Omental fat pad (tissue), 4 donors: ENCODE data around the gene RAB11FIP3. TPM values are rescaled to one million over a fixed set of nuclear protein-coding genes. Genes with fewer than 3 reads are reported as not detected.

ENCODE experiments used
- ATAC-seq: fragments of 150-250 bp; one replicate; pipeline ENCODE4 v1.9.1; 2016; ENCODE audit warnings: mild to moderate bottlenecking, moderate library complexity; ENCODE audit not compliant: low FRiP score
- DNase-seq: peaks from one replicate; pipeline ENCODE4 v3.0.0-alpha.2; 2019; ENCODE audit warnings: low spot score
- CTCF ChIP-seq, 3 donors: fragments of 450-650 bp; IDR thresholded peaks; one replicate each; pipeline ENCODE4 v1.5.1; 2016 to 2017; ENCODE audit warnings: antibody characterized with exemption in 3 of 3, mild to moderate bottlenecking in 3 of 3, moderate library complexity in 2 of 3
- total RNA-seq, 4 donors: library from RNA; depleted of rRNA; stranded (reverse); fragments of >200 nt; gene quantifications; one replicate each; pipeline ENCODE4 v1.1.0, GENCODE V29; 2016

Gene RAB11FIP3
- total RNA-seq, 4 donors from 2014 or later: 24.9 to 52.2 (median 48.7) TPM

GRCh38 chr16:427250-427649 is 1.8 kb downstream of the RAB11FIP3 start:
- no peak for ATAC-seq
- no peak for TF ChIP-seq CTCF (IDR thresholded peaks at IDR 0.05)
- no peak for DNase-seq

- no peak for TF ChIP-seq CTCF (IDR thresholded peaks at IDR 0.05)
- no peak for DNase-seq
Measured at GRCh38 chr16:430904-431303, 5.5 kb downstream of the RAB11FIP3 start.

DNA sequence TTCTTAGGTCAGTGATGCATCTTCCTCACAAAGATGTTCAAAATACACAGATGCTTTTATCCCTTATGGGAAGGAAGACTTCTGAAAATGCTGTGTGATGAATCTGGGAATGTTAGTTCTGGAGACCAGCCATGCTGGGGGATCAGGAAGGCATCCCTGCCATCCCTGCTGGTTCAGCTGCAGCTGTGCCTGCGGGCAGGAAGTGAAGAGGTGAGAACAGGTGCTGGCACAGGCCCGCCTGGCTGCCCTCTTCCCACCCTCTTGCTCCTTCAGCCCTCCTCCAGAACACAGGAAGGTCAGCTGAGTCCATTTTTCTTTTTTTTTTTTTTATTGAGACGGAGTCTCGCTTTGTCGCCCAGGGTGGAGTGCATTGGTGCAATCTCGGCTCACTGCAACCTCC is 15.2 kb downstream of the RAB11FIP3 start:
- DNase-seq (no peak), ATAC-seq (no peak)
- no peak for TF ChIP-seq CTCF (IDR thresholded peaks at IDR 0.05)

More at GRCh38 chr16:430904-431303, 5.5 kb downstream of the RAB11FIP3 start:
- ATAC-seq: no peak

DNA sequence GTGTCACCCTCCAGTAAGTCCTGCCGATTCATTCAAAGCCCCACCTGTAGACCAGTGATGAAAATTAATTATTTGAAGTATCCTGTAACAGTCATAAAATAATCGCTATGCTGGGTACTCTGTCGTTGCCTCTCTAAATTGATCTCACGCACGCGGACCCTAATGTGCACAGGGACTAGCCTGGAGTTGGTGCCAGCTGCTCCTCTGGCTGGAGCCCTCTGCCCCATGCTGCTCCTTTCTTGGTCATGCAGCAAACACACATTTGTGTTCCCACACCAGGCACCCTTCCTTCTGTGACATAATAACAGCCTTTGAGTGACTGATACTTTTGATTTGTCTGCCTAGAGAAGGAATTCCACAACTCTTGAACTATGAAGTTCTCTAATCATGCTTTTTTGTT is 16.0 kb downstream of the RAB11FIP3 start:
- TF ChIP-seq CTCF (IDR thresholded peaks at IDR 0.05): no peak
- no peak for ATAC-seq
- DNase-seq: no peak

GRCh38 chr16:442976-443375 is 17.5 kb downstream of the RAB11FIP3 start:
- DNase-seq (no peak), ATAC-seq (peak; percentile 37)
- TF ChIP-seq CTCF (IDR thresholded peaks at IDR 0.05): no peak

- no peak for ATAC-seq
- DNase-seq: no peak
- no peak for TF ChIP-seq CTCF (IDR thresholded peaks at IDR 0.05)
Measured at GRCh38 chr16:444027-444426, 18.6 kb downstream of the RAB11FIP3 start.

- ATAC-seq (no peak), DNase-seq (no peak)
Measured at GRCh38 chr16:445566-445965, 20.1 kb downstream of the RAB11FIP3 start.

More at GRCh38 chr16:445566-445965, 20.1 kb downstream of the RAB11FIP3 start:
- TF ChIP-seq CTCF (IDR thresholded peaks at IDR 0.05): no peak
